BJ (cell line): Measurements from ENCODE around the gene ZNF215. TPM values are rescaled to one million over a fixed set of nuclear protein-coding genes. Genes with fewer than 3 reads are reported as not detected.

Source experiments
- CTCF ChIA-PET: fragments of 350-600 bp; formaldehyde crosslinking; extraction: SDS; loops from one replicate; lab custom pipeline; 2021; ENCODE audit warnings: antibody characterized with exemption, inconsistent platforms; lab: Yijun Ruan, JAX
- POLR2A ChIA-PET: fragments of 300-600 bp; sonication (Branson Sonifier 250); formaldehyde crosslinking; extraction: SDS; loops from one replicate; lab custom pipeline; 2021; ENCODE audit warnings: antibody characterized with exemption; lab: Charles Lee
- DNase-seq: peaks from one replicate; pipeline ENCODE4 v3.0.0-alpha.2; 2011; ENCODE audit warnings: low read depth
- H3K27me3 ChIP-seq: 2 replicates; pipeline ENCODE4 v1.6.0; 2011; ENCODE audit warnings: low read length; ENCODE audit not compliant: control insufficient read depth, insufficient read depth
- H3K36me3 ChIP-seq: 2 replicates; pipeline ENCODE4 v1.5.1; 2011; ENCODE audit warnings: low read length; ENCODE audit not compliant: control insufficient read depth, insufficient read depth
- H3K4me3 ChIP-seq: 2 replicates; pipeline ENCODE4 v1.5.1; 2011; ENCODE audit warnings: low read depth, mild to moderate bottlenecking, control low read depth, low read length
- CTCF ChIP-seq: IDR thresholded peaks from 2 replicates; pipeline ENCODE4 v1.5.1; 2011; ENCODE audit warnings: low read depth, mild to moderate bottlenecking, control low read depth, inconsistent platforms, low read length, moderate library complexity; ENCODE audit not compliant: insufficient read depth
- polyA plus RNA-seq: library from polyadenylated mRNA; depleted of rRNA; stranded (reverse); fragments of >200 nt; gene quantifications from 2 replicates; pipeline ENCODE4 v1.2.3, GENCODE V29; 2011

Gene ZNF215
- polyA plus RNA-seq, 1 experiment, result 3.4 TPM

- no peak for TF ChIP-seq CTCF
- Histone ChIP-seq H3K4me3 (no peak overlapping the region), H3K36me3 (no peaks in the 10 kb centered on the region), H3K27me3 (no peaks in the 10 kb centered on the region)
- DNase-seq, result no peak
- CTCF ChIA-PET, result interaction anchor here (1.0 kb wide), 1 partner anchor 20 kb away, joined by 3 read pairs; no protein-coding TSS in a partner anchor
- POLR2A ChIA-PET, result no interaction called here
Observed at GRCh38 chr11:6889835-6890234, 36.4 kb upstream of the ZNF215 start.

- CTCF ChIA-PET, result no interaction called here
- TF ChIP-seq CTCF, result no peak
- H3K27me3 ChIP-seq, result no peaks in the 10 kb centered on the region
- H3K36me3 ChIP-seq, result no peaks in the 10 kb centered on the region
- DNase-seq, result no peak
- no peak within 1 kb of the TSS for H3K4me3 ChIP-seq
- POLR2A ChIA-PET, result no interaction called here
Observed at GRCh38 chr11:6892400-6892799, 33.8 kb upstream of the ZNF215 start, which contains the start of gene OR2D2. TSS of gene OR2D2 (minus strand) at chr11:6892500. CDS start at chr11:6892500, 0 bp downstream.

- no peak overlapping the region for H3K4me3 ChIP-seq
- no peaks in the 10 kb centered on the region for H3K27me3 ChIP-seq
- TF ChIP-seq CTCF, result no peak
- DNase-seq, result no peak
- ChIA-PET POLR2A (no interaction called here), CTCF (interaction anchor here (0.6 kb wide), 1 partner anchor 19 kb away, joined by 3 read pairs; no protein-coding TSS in a partner anchor)
- H3K36me3 ChIP-seq, result no peaks in the 10 kb centered on the region
Observed at GRCh38 chr11:6894097-6894496, 32.1 kb upstream of the ZNF215 start.

GRCh38 chr11:6895010-6895409, 31.2 kb upstream of the ZNF215 start:
- ChIA-PET POLR2A (no interaction called here), CTCF (no interaction called here)

GRCh38 chr11:6898911-6899310, 27.3 kb upstream of the ZNF215 start:
- DNase-seq, result no peak
- CTCF ChIA-PET, result no interaction called here

More at GRCh38 chr11:6895010-6895409, 31.2 kb upstream of the ZNF215 start:
- no peak for TF ChIP-seq CTCF
- H3K27me3 ChIP-seq, result no peaks in the 10 kb centered on the region
- no peak for DNase-seq
- H3K4me3 ChIP-seq, result no peak overlapping the region
- no peaks in the 10 kb centered on the region for H3K36me3 ChIP-seq

More at GRCh38 chr11:6898911-6899310, 27.3 kb upstream of the ZNF215 start:
- POLR2A ChIA-PET, result no interaction called here
- H3K4me3 ChIP-seq, result no peak overlapping the region
- no peaks in the 10 kb centered on the region for H3K27me3 ChIP-seq
- TF ChIP-seq CTCF, result no peak
- no peaks in the 10 kb centered on the region for H3K36me3 ChIP-seq
